PC-9 (cell line): ENCODE data around the gene NKAIN2. TPM values are rescaled to one million over a fixed set of nuclear protein-coding genes. Genes with fewer than 3 reads are reported as not detected.

ENCODE experiments used
- BruUV-seq: library from RNA; stranded (reverse); fragments of 400-500 nt; replicated peaks from 2 replicates; lab custom pipeline; 2021; lab: Mats Ljungman, UMichigan
- CTCF ChIA-PET: fragments of 300-600 bp; sonication (Branson Sonifier 250); formaldehyde crosslinking; loops from one replicate; lab custom pipeline; 2022; ENCODE audit warnings: antibody characterized with exemption; lab: Charles Lee
- POLR2A ChIA-PET: fragments of 300-600 bp; sonication (Branson Sonifier 250); formaldehyde crosslinking; loops from one replicate; lab custom pipeline; 2022; ENCODE audit warnings: antibody characterized with exemption; ENCODE audit not compliant: unreplicated experiment; lab: Charles Lee
- DNase-seq, 2 experiments: peaks; one replicate each; pipeline versions ENCODE4 v3.0.0 to v3.0.0-alpha.2; 2015 to 2022; ENCODE audit warnings: mixed read lengths in 1 of 2
- H2AFZ ChIP-seq: fragments of 200-600 bp; sonication (generic); 2 replicates; pipeline ENCODE4 v1.8.1; 2017; ENCODE audit warnings: antibody characterized with exemption
- H3F3A ChIP-seq: fragments of 200-600 bp; sonication (generic); 2 replicates; pipeline ENCODE4 v1.8.1; 2017; ENCODE audit warnings: antibody characterized with exemption, mild to moderate bottlenecking, low read depth; ENCODE audit not compliant: insufficient read depth
- H3K27ac ChIP-seq: fragments of 200-600 bp; sonication (generic); 2 replicates; pipeline ENCODE4 v1.6.1; 2016; ENCODE audit warnings: mixed run types
- H3K27me3 ChIP-seq: fragments of 200-600 bp; sonication (generic); 2 replicates; pipeline ENCODE4 v1.6.1; 2016; ENCODE audit warnings: low read depth, mixed run types; ENCODE audit not compliant: insufficient read depth
- H3K36me3 ChIP-seq: fragments of 200-600 bp; sonication (generic); 2 replicates; pipeline ENCODE4 v1.6.1; 2016; ENCODE audit warnings: low read depth, mixed run types
- H3K4me1 ChIP-seq: fragments of 200-600 bp; sonication (generic); replicated peaks from 2 replicates; pipeline ENCODE4 v1.6.1; 2016; ENCODE audit warnings: mixed run types; ENCODE audit not compliant: insufficient read depth
- H3K4me2 ChIP-seq: fragments of 200-600 bp; sonication (generic); 2 replicates; pipeline ENCODE4 v1.6.1; 2017; ENCODE audit warnings: mixed run types
- H3K4me3 ChIP-seq: fragments of 200-600 bp; sonication (generic); 2 replicates; pipeline ENCODE4 v1.6.1; 2016; ENCODE audit warnings: mixed run types
- H3K79me2 ChIP-seq: fragments of 200-600 bp; sonication (generic); 2 replicates; pipeline ENCODE4 v1.6.1; 2017; ENCODE audit warnings: low read depth, mixed run types
- H3K9me2 ChIP-seq: fragments of 200-600 bp; sonication (generic); 2 replicates; pipeline ENCODE4 v1.8.1; 2017; ENCODE audit warnings: mild to moderate bottlenecking; ENCODE audit not compliant: insufficient read depth
- H3K9me3 ChIP-seq: fragments of 200-600 bp; sonication (generic); 2 replicates; pipeline ENCODE4 v1.8.1; 2016; ENCODE audit warnings: low read depth; ENCODE audit not compliant: insufficient read depth
- H4K20me1 ChIP-seq: fragments of 200-600 bp; sonication (generic); 2 replicates; pipeline ENCODE4 v1.8.1; 2017; ENCODE audit not compliant: insufficient read depth
- EZH2 ChIP-seq: fragments of 200-600 bp; sonication (generic); IDR thresholded peaks from 2 replicates; pipeline ENCODE4 v1.8.0; 2017; ENCODE audit warnings: antibody characterized with exemption, low read depth
- intact Hi-C: fragments of 100-400 bp; cut with micrococcal nuclease; formaldehyde crosslinking; loops from one replicate; pipeline ENCODE4 v1.10.0; 2022; ENCODE audit not compliant: unreplicated experiment
- total RNA-seq: library from RNA; stranded (reverse); gene quantifications from 2 replicates; pipeline ENCODE4 v1.2.3, GENCODE V29; 2021
- TF ChIP-seq, protein P1 (sequence below): fragments of 200-600 bp; sonication (generic); conservative IDR thresholded peaks from 2 replicates; pipeline ENCODE4 v1.6.1; 2017; ENCODE audit warnings: mixed run types, antibody characterized with exemption, mild to moderate bottlenecking, moderate library complexity

The NKAIN2 gene
- total RNA-seq, 1 experiment from 2014 or later: not detected

DNA sequence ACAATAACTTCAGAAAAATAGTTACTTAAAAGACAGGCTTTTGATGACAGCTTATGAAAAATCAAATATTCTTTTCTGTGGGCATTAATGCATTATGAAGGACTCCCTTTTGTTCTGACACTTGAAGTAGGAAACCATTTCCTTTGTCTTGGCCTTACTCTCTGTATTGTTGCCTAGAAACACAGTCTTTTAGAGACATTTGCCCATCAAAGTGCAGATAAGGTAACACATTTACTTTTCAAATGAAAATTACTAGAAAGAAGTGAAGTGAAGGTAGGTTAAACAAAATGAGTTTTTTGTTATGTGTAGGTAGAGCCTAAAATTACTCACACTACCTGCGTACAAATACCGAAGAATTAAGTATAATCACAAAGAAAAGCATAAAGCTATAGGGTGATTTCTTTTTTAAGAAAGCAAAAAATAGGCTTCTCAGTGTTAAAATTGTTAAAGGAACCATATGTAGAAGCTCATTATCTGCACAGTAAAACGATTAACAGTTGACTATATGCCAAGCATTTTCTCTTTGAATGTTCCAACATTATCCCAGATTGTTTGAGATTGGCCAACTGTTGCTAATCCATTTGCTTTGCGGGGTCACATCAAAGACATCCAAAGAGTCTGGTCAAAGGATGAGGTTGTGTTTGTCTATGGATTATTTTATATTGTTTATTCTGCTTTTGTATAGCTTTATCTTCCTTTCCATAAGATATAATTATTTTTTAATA lies 616.6 kb downstream of the NKAIN2 start:
- CTCF ChIA-PET: no interaction called here
- no peaks in the 10 kb centered on the region for H3K36me3 ChIP-seq

DNA sequence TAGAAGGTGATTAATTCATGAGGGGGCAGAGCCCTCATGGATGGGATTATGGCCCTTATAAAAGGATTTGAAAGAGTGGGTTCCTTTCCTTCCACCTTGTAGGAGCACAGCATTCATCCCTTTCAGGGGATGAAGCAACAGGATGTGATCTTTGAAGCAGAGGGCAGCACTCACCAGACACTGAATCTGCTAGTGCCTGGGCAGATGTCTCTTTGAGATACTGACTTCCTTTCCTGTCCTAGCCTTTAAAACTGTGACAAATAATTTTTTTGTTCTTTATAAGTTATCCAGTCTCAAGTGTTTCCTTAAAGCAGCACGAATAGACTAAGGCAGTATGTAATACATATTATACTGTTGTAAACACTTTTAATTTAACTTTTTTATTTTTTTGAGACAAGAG lies 620.0 kb downstream of the NKAIN2 start:
- ChIA-PET POLR2A (no interaction called here), CTCF (no interaction called here)
- DNase-seq: no peak
- no peak overlapping the region for H2AFZ ChIP-seq
- H3K27ac ChIP-seq: no peak overlapping the region
- no peaks in the 10 kb centered on the region for H3K4me1 ChIP-seq
- TF ChIP-seq EZH2: no peak
- TF ChIP-seq, protein P1, sequence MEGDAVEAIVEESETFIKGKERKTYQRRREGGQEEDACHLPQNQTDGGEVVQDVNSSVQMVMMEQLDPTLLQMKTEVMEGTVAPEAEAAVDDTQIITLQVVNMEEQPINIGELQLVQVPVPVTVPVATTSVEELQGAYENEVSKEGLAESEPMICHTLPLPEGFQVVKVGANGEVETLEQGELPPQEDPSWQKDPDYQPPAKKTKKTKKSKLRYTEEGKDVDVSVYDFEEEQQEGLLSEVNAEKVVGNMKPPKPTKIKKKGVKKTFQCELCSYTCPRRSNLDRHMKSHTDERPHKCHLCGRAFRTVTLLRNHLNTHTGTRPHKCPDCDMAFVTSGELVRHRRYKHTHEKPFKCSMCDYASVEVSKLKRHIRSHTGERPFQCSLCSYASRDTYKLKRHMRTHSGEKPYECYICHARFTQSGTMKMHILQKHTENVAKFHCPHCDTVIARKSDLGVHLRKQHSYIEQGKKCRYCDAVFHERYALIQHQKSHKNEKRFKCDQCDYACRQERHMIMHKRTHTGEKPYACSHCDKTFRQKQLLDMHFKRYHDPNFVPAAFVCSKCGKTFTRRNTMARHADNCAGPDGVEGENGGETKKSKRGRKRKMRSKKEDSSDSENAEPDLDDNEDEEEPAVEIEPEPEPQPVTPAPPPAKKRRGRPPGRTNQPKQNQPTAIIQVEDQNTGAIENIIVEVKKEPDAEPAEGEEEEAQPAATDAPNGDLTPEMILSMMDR: no peak
- intact Hi-C loops: no loop called here
- no peak overlapping the region for H3K4me2 ChIP-seq
- no peak overlapping the region for H3K4me3 ChIP-seq
- no peaks in the 10 kb centered on the region; the same call in 1 of the 2 replicates for H3K9me2 ChIP-seq
- no peaks in the 10 kb centered on the region for H3F3A ChIP-seq
- H4K20me1 ChIP-seq: no peaks in the 10 kb centered on the region
- no peaks in the 10 kb centered on the region for H3K36me3 ChIP-seq
- H3K27me3 ChIP-seq: no peaks in the 10 kb centered on the region
- BruUV-seq: no TSS peak
- H3K79me2 ChIP-seq: no peaks in the 10 kb centered on the region
- H3K9me3 ChIP-seq: no peaks in the 10 kb centered on the region

More for the DNA sequence above, 616.6 kb downstream of the NKAIN2 start:
- H3F3A ChIP-seq: no peaks in the 10 kb centered on the region
- no peaks in the 10 kb centered on the region for H3K4me1 ChIP-seq
- H3K27me3 ChIP-seq: no peaks in the 10 kb centered on the region
- BruUV-seq: no TSS peak
- H3K4me3 ChIP-seq: no peak overlapping the region
- H3K4me2 ChIP-seq: no peak overlapping the region
- H2AFZ ChIP-seq: no peak overlapping the region
- H4K20me1 ChIP-seq: no peaks in the 10 kb centered on the region
- intact Hi-C loops: no loop called here
- TF ChIP-seq, protein P1: no peak
- no peak for TF ChIP-seq EZH2
- no peaks in the 10 kb centered on the region for H3K9me2 ChIP-seq
- no peak for DNase-seq
- POLR2A ChIA-PET: no interaction called here
- no peaks in the 10 kb centered on the region for H3K79me2 ChIP-seq
- H3K9me3 ChIP-seq: no peaks in the 10 kb centered on the region
- H3K27ac ChIP-seq: no peak overlapping the region

DNA sequence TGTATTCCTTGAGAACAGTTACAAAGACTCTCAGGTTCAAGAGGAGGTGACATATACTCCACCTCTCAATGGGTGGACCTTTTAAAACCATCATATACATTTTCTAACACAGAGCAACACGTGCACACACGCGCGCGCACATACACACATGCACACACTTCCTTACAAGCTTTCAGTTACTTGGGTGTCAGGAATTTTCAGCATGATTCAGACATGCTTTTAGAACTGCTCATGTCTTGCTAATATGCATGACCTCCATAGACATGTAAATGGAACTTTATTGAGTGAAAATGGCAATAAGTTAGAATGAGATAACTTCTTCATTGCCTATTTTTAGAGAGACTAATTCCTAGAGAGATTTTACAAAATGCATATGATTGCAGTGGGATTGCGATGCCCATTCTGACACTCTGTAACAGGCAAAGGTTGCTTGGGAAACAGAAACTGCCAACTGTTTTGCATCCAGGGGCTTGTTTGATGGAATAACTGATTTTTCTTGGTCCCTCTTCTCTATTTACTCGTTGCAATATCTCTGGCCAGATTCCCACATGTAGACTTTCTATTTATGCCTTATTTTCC lies 627.2 kb downstream of the NKAIN2 start:
- intact Hi-C loops: no loop called here
- Histone ChIP-seq H3K79me2 (no peaks in the 10 kb centered on the region), H3K27ac (no peak overlapping the region), H2AFZ (no peak overlapping the region), H3K27me3 (no peaks in the 10 kb centered on the region), H3K36me3 (no peaks in the 10 kb centered on the region), H3F3A (no peaks in the 10 kb centered on the region), H3K9me3 (no peaks in the 10 kb centered on the region), H4K20me1 (no peaks in the 10 kb centered on the region), H3K9me2 (no peaks in the 10 kb centered on the region; the same call in none of the 2 replicates), H3K4me3 (no peak overlapping the region), H3K4me1 (no peaks in the 10 kb centered on the region), H3K4me2 (no peak overlapping the region)
- DNase-seq: no peak
- ChIA-PET POLR2A (no interaction called here), CTCF (no interaction called here)
- BruUV-seq: no TSS peak
- no peak for TF ChIP-seq EZH2
- TF ChIP-seq, protein P1: no peak
